K562 (cell line): ENCODE results near the gene FBXW9. TPM values are rescaled to one million over a fixed set of nuclear protein-coding genes. Genes with fewer than 3 reads are reported as not detected.

Source experiments
- C11orf30 ChIP-seq: fragments of 450-650 bp; IDR thresholded peaks from 2 replicates; pipeline ENCODE4 v1.6.1; 2016; ENCODE audit warnings: low read depth, mild to moderate bottlenecking
- CREBBP ChIP-seq: IDR thresholded peaks from one replicate; pipeline ENCODE4 v1.6.1; 2012; ENCODE audit warnings: low read depth, mild to moderate bottlenecking, control low read depth, inconsistent platforms, low read length
- FOXM1 ChIP-seq, 2 experiments: fragments of 450-650 bp in 1 of 2; sonication (generic) in 1 of 2; formaldehyde crosslinking in 1 of 2; IDR thresholded peaks; 2 replicates each; pipeline versions ENCODE4 v1.6.1 to v1.9.0; 2017 to 2022; ENCODE audit warnings: low read depth in 2 of 2, mild to moderate bottlenecking in 2 of 2, missing genetic modification reagents in 1 of 2, moderate library complexity in 1 of 2
- HDAC3 ChIP-seq: fragments of 450-650 bp; IDR thresholded peaks from 2 replicates; pipeline ENCODE4 v1.6.1; 2018; ENCODE audit warnings: borderline replicate concordance, mild to moderate bottlenecking, moderate library complexity; ENCODE audit not compliant: partially characterized antibody
- HMG20B ChIP-seq: fragments of 250-450 bp; sonication (Bioruptor Pico); IDR thresholded peaks from 2 replicates; pipeline ENCODE4 v1.5.0; 2021; ENCODE audit warnings: mild to moderate bottlenecking
- ILK ChIP-seq: fragments of 450-650 bp; IDR thresholded peaks from 2 replicates; pipeline ENCODE4 v1.6.1; 2016; ENCODE audit warnings: missing genetic modification characterization, low read depth, mild to moderate bottlenecking, missing compliant biosample characterization, moderate library complexity, borderline replicate concordance
- IRF2 ChIP-seq: sonication (generic); formaldehyde crosslinking; IDR thresholded peaks from 2 replicates; pipeline ENCODE4 v1.8.1; 2022; ENCODE audit warnings: mild to moderate bottlenecking, missing genetic modification reagents
- MNT ChIP-seq, 2 experiments: fragments of 450-650 bp; conservative IDR thresholded peaks; 2 replicates each; pipeline ENCODE4 v1.6.1; 2017; ENCODE audit warnings: mild to moderate bottlenecking in 2 of 2, moderate library complexity in 2 of 2
- MYNN ChIP-seq, 2 experiments: sonication (generic); formaldehyde crosslinking in 1 of 2; IDR thresholded peaks; 2 replicates each; pipeline versions ENCODE4 v1.5.0 to v1.6.1; 2016 to 2020; ENCODE audit warnings: antibody characterized with exemption in 1 of 2, missing genetic modification reagents in 1 of 2
- POLR2AphosphoS5 ChIP-seq: IDR thresholded peaks from 2 replicates; pipeline ENCODE4 v1.6.1; 2011; ENCODE audit warnings: mild to moderate bottlenecking, low read depth, low read length, moderate library complexity; ENCODE audit not compliant: control insufficient read depth, insufficient read depth
- POLR3A ChIP-seq: IDR thresholded peaks from 2 replicates; pipeline ENCODE4 v1.6.1; 2011; ENCODE audit warnings: borderline replicate concordance, mild to moderate bottlenecking, moderate library complexity; ENCODE audit not compliant: insufficient read length, insufficient read depth; ENCODE audit errors: extremely low read depth
- RBM15 ChIP-seq: fragments of 200-400 bp; formaldehyde crosslinking; IDR thresholded peaks from 2 replicates; pipeline ENCODE4 v1.6.1; 2018; ENCODE audit warnings: mild to moderate bottlenecking, low read length, moderate library complexity; ENCODE audit not compliant: insufficient read depth
- SMAD3 ChIP-seq: fragments of 450-650 bp; formaldehyde crosslinking; conservative IDR thresholded peaks from 2 replicates; pipeline ENCODE4 v1.4.0; 2020; ENCODE audit warnings: mild to moderate bottlenecking
- SMARCA4 ChIP-seq: fragments of 450-650 bp; IDR thresholded peaks from 2 replicates; pipeline ENCODE4 v1.6.1; 2016
- SNRNP70 ChIP-seq: fragments of 200-400 bp; formaldehyde crosslinking; optimal IDR thresholded peaks from 2 replicates; pipeline ENCODE3; 2017; ENCODE audit warnings: low read depth, low read length
- STAT5B ChIP-seq: fragments of 250-450 bp; sonication (Bioruptor Pico); IDR thresholded peaks from 2 replicates; pipeline ENCODE4 v1.8.0; 2021; ENCODE audit warnings: mild to moderate bottlenecking, inconsistent platforms
- ZMIZ1 ChIP-seq, 2 experiments: fragments of 150-350 bp in 1 of 2; IDR thresholded peaks; 2 replicates each; pipeline ENCODE4 v1.6.1; 2012 to 2016; ENCODE audit warnings: low read depth in 2 of 2, low read length in 2 of 2, mild to moderate bottlenecking in 1 of 2, moderate library complexity in 1 of 2
- ZNF174 ChIP-seq: fragments of 250-450 bp; sonication (Bioruptor Pico); IDR thresholded peaks from 2 replicates; pipeline ENCODE4 v1.4.0; 2020; ENCODE audit warnings: mild to moderate bottlenecking
- ZNF217 ChIP-seq: sonication (generic); formaldehyde crosslinking; IDR thresholded peaks from 2 replicates; pipeline ENCODE4 v1.8.0; 2022; ENCODE audit warnings: mild to moderate bottlenecking, missing genetic modification reagents
- ZNF239 ChIP-seq: fragments of 250-450 bp; sonication (Bioruptor Pico); IDR thresholded peaks from 2 replicates; pipeline ENCODE4 v1.4.0; 2020; ENCODE audit warnings: mild to moderate bottlenecking
- ZNF347 ChIP-seq: fragments of 450-650 bp; formaldehyde crosslinking; IDR thresholded peaks from 2 replicates; pipeline ENCODE4 v1.4.0; 2020; ENCODE audit warnings: low read depth, mild to moderate bottlenecking, moderate library complexity
- ZNF780A ChIP-seq: fragments of 250-450 bp; sonication (Bioruptor Pico); IDR thresholded peaks from 2 replicates; pipeline ENCODE4 v1.5.0; 2021; ENCODE audit warnings: mild to moderate bottlenecking
- polyA plus RNA-seq, 8 experiments: library from polyadenylated mRNA; depleted of rRNA in 4 of 8; stranded (reverse) in 5 of 8; unstranded in 3 of 8; fragments of >200 nt; fragmentation: Nextera tagmentation in 2 of 8; fragmentation: Illumina TruSeq in 1 of 8; extraction: Ambion mirVana in 2 of 8; extraction: Trizol in 1 of 8; gene quantifications; 2 replicates each; pipeline versions ENCODE4 v1.2.1 to v1.2.3, GENCODE V29; 2011 to 2014; ENCODE audit warnings: inconsistent platforms in 1 of 8, missing spikeins in 1 of 8
- total RNA-seq, 7 experiments: library from RNA; depleted of rRNA in 6 of 7; stranded (reverse); fragments of >200 nt in 6 of 7; fragmentation: Illumina TruSeq in 2 of 7; extraction: Trizol in 2 of 7; gene quantifications; 2 replicates each; pipeline versions ENCODE4 v1.2.1 to v1.2.3, GENCODE V29; 2011 to 2021; ENCODE audit warnings: low replicate concordance in 1 of 7

Gene FBXW9
- total and polyA plus RNA-seq, 9 of the 15 experiments (the other 6 are each of a cell fraction or from before 2014, with no cell fraction given): 0.23 to 21.7 (median 6.2) TPM

- TF ChIP-seq ZNF217 (CRISPR knock-in tag) (no peak), IRF2 (CRISPR knock-in tag) (no peak), MNT (conservative IDR thresholded peaks at IDR 0.05) (peak; percentile 96 to 98), SNRNP70 (no peak), ZNF239 (peak; percentile 51; the same call in 1 of the 2 replicates), ZNF174 (CRISPR knock-in tag) (no peak), C11orf30 (peak; percentile 99), POLR2AphosphoS5 (peak; percentile 21; the same call in 1 of the 2 replicates), SMAD3 (CRISPR knock-in tag) (peak; percentile 82), SMARCA4 (no peak), CREBBP (no peak), HMG20B (no peak), FOXM1 (IDR thresholded peaks at IDR 0.05; ENCODE audit: low read depth) (peak; percentile 69), FOXM1 (CRISPR knock-in tag; IDR thresholded peaks at IDR 0.05; ENCODE audit: low read depth) (no peak), STAT5B (CRISPR knock-in tag) (no peak), ILK (no peak), POLR3A (no peak), ZMIZ1 (IDR thresholded peaks at IDR 0.05; ENCODE audit: low read depth in 2 of 2, low read length in 2 of 2) (peak in 1 of 2 experiments; percentile 61; a peak in 1 of 4 replicates), HDAC3 (no peak), ZNF347 (no peak), MYNN (IDR thresholded peaks at IDR 0.05) (no peak), MYNN (CRISPR knock-in tag; IDR thresholded peaks at IDR 0.05) (no peak), RBM15 (no peak), ZNF780A (CRISPR knock-in tag) (no peak)
Measured at GRCh38 chr19:12669270-12670158, 26.9 kb downstream of the FBXW9 start (continued).
